AG20443 (cell line): ENCODE results near the gene NETO1.
A peak's percentile ranks its signal among the peaks of the same experiment; 100 is the strongest.

Experiments
- DNase-seq: peaks from one replicate; pipeline ENCODE4 v3.0.0; 2012; ENCODE audit warnings: low spot score, mixed read lengths

NETO1 gene, protein sequence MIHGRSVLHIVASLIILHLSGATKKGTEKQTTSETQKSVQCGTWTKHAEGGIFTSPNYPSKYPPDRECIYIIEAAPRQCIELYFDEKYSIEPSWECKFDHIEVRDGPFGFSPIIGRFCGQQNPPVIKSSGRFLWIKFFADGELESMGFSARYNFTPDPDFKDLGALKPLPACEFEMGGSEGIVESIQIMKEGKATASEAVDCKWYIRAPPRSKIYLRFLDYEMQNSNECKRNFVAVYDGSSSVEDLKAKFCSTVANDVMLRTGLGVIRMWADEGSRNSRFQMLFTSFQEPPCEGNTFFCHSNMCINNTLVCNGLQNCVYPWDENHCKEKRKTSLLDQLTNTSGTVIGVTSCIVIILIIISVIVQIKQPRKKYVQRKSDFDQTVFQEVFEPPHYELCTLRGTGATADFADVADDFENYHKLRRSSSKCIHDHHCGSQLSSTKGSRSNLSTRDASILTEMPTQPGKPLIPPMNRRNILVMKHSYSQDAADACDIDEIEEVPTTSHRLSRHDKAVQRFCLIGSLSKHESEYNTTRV

DNA sequence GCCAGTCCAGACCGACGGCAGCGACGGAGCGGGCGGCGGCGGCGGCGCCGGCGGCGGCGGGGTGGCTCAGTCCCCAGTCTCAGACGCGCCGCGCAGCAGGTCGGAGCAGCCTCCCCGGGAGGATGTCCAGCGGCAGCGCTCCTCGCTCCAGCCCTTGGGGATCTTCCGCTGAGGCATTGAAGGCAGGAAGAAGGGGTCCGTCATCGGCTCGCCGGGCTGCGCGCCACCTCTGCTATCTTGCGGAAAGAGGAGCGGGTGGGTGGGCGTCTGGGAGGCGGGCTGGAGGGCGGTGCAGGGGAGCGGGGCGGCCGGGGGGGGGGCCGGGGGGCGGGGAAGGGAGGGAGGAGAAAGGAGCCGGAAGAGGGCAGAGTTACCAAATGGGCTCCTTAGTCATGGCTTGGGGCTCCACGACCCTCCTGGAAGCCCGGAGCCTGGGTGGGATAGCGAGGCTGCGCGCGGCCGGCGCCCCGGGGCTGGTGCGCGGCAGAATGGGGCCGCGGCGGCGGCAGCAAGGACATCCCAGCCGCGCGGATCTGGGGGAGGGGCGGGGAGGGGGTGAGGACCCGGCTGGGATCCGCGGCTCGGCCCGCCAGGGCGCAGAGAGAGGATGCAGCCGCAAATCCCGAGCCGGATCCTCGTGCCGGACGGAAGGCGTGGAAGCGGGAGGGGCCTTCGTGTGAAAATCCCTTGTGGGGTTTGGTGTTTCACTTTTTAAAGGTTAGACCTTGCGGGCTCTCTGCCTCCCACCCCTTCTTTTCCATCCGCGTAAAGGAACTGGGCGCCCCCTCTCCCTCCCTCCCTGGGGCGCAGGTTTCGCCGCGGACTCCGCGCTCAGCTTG lies at the start of gene NETO1:
NETO1 (minus strand) TSS at position 242 of the 839 bp plus-strand sequence. CDS start 696 bp downstream, outside the sequence.
- DNase-seq: peak; percentile 22

DNA sequence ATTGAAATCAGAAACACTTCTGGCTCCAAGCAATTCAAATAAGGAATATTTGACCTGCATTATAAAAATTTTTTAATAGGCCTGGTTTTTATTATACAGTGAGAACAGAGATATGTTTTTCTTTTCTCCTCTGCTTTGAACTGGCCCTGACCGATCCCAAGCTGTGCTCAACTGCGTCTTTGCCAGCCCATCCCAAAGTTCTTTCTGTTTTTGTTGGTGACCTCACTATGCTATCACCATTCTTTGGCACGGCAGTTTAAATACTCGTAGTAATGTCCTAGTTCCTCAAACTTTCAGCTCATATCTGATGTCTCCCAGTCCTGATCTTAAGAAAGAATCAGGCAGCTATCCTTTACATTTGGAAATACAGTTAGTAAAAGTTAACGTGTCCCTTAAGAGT lies 42.3 kb upstream of the NETO1 start:
- no peak for DNase-seq

DNA sequence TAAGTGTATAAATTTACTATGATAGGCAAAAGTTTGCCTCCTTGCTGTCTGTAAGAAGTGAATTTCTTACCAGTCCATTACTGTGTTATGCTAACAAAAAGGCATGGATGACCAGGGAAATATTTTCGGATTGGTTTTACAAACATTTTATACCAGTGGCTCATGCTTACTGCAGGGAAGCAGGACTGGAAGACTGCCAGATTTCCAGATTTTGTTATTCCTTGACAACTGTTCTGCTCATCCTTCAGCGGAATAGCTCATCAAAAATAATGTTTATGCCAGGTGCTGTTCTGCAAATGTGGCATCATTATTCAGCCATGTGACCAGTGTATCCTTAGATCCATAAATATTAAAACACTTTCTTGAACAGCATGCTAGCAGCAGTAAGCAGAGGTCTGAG lies 40.4 kb upstream of the NETO1 start:
- DNase-seq: no peak

DNA sequence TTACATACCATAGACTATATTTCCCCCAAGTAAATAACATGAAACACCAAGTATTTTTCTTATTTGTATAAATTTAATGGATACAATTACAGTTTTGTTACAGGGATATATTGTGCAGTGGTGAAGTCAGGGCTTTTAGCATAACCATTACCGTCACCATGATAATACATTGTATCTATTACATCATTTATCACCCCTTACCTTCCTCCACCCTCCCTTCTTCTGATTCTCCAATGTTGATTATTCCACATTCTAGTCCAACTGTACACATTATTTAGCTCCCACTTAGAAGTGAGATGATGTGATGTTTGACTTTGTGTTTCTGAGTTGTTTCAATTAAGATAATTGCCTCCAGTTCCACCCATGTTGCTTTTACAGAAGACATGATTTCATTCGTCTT lies 35.2 kb upstream of the NETO1 start:
- DNase-seq: no peak

DNA sequence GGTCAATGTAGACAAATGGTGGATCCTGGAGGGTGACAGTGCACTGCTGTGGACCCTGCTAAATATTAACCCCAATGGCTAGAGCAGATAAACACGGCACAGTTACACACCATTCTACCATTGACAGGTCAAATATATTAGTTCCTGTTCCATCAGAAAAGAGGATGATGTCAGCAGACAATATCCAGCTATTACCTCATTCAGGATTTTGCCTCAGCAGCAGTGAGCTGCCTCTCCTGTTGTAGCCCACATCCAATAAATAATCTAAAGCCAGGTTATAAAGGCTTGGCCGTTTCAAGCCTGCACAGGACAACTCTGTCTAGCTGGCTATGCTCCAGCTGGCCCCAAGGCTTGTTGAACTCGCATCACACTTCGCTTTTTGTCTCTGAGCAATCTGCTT lies 31.6 kb upstream of the NETO1 start:
- DNase-seq: no peak

DNA sequence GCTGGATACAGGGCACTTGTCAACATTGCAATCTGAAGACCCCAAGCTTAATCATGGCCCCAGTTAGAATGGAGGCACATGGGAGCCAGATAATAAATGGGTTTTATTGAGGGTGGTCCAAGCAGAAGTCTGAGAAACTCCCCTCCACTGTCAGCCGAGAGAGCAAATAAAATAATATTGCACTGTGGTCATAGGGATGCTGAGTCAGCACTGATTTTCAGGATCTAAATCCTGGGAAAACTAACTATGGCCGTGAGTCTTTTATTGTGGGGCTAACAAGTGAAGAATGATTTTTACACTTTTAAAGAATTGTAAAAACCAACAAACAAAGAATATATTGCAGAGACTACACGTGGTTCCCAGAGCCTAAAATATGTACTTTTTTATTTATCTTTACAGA lies 31.1 kb upstream of the NETO1 start:
- no peak for DNase-seq

DNA sequence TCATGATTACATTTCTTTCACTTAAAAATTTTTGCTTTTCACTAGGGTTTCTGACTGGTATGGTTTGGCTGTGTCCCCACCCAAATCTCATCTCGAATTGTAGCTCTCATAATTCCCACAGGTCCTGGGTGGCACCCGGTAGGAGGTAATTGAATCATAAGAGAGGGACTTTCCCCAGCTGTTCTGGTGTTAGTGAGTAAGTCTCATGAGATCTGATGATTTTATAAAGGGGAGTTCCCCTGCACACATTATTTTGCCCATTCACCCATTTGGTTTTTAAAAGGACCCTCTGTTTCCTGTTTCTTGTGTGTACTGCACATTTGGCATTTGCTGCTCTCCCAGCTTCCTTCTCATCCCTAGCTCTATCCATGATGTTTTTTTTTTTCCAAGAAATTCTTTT lies 27.8 kb upstream of the NETO1 start:
- DNase-seq: no peak

DNA sequence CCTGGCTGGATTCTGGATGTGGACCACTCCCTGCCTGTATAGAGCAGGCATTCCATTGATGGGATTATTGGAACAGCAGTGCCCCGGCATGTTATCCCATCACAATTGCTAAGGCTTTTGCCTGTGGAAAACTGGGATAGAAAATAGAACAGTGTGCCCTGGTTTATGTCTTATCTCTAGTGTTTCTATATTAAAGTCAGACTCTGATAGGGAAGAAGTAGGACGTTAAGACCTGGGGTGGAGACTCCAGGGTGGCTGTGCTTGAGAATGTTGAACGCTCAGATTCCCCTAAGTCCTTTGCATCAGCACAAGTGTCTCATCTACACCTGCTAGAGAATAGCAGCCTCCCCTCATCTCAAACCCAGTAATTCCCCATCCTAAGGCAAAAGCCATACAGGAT lies 10.8 kb upstream of the NETO1 start:
- DNase-seq: no peak

DNA sequence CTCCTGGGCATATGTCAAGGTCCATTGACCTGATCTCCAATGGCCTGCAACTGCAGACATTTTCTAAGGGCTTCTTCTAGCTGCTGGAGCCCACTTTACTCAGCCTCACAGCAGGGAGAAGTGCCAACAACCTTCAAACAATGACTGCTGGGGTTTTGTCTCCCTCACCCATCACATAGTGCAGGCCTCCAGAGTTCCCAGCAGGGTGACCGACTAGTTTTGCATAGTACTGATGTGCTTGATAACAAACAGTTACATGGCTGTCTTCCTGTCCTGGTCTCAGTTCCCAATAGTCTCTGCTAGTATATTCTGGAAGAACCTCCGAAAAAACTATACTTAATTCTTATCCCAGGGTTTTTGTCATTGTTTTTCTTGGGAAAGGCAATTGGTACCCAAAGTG lies 10.4 kb upstream of the NETO1 start:
- DNase-seq: no peak

DNA sequence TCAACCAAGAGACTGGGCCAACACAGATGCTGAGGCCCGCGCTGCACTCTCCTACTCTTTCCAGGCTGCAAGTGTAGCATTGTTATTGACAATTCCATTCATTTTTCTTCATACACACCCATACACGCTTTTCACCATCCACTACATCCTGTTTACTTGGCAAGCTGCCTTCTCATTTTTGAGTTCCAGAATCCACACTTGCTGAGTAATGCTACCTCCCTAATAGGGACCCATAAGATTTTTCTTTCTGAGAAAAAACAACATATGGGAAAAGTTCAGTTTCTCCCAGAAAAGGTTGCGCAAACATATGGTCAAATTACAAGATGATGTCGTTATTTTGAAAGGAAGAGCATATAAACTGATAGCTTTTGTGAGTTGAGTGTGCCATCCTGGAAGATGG lies 3.3 kb upstream of the NETO1 start:
- no peak for DNase-seq

DNA sequence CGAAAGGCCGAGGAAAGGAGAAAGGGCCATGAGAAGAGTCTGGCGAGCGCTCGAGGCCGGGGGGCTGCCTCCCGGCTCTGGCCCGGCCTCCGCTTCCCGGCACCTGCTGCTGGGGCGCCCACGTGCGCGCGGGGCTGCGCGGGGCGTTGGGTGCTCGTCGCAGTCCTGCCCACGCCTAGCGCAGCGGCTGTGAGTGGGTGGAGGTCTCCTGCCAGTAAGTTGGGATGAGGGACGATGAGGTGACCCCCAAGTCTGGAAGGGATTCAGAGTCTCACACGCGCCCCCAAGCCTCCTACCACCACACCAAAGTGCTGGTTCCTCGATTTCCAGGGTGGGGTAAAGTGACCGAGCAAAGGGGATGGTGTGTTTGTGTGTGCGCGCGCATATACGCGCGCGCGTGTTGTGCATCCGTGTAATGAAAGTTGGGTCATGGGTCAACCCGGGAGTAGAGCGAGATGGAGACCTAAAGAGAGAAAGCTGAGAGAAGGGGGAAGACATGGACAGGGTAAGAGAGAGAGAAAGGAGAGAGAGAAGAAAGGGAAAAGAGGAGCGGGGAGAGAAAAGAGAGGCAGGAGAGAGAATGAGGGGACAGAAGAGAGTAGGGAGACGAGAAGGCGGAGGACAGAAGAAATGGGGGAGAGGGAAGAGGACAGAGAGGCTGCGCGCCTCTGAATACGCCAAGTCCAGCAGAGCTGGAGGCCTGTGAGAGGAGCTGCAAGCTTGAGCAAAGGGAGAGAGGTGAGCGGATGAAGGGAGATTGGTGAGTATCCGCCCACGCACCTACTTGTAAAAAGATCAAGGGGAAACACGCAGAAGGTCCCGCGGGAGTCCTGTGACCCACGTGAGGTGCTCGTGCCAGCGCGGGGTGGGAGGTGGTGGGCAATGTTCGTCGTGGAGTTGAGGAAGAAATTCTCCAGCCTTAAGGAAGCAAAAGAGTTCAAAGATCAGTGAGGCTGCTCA lies 1.7 kb upstream of the NETO1 start:
- no peak for DNase-seq

DNA sequence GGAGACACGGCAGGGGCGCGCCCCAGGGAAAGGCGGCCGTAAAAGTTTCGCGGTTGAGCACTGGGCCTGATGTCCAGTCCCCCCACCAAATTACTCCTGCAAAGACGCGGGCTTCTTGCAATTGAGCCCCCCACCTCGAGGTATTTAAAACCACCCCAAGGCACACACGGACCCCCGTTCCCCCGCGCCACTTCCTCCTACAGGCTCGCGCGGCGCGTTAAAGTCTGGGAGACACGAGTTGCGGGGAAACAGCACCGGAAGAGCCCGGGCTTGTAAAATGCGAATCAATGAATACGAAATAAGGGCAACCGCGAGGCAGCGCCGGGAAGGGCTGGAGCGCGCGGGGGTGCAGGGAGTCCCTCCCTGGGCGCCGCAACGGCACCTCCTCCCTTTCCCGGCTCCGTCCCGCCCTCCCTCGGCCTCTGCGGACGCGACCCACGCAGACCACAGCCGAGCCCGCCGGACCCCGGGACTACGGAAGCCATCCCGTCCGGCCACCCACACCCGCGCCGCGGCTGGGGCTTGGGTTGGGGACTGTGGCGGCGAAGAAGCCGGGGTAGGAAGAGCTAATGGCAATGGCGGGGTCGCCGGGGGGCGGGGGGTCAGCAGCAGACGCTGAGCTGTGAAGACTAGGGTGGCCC lies 918 bp upstream of the NETO1 start:
- DNase-seq: peak; percentile 20

DNA sequence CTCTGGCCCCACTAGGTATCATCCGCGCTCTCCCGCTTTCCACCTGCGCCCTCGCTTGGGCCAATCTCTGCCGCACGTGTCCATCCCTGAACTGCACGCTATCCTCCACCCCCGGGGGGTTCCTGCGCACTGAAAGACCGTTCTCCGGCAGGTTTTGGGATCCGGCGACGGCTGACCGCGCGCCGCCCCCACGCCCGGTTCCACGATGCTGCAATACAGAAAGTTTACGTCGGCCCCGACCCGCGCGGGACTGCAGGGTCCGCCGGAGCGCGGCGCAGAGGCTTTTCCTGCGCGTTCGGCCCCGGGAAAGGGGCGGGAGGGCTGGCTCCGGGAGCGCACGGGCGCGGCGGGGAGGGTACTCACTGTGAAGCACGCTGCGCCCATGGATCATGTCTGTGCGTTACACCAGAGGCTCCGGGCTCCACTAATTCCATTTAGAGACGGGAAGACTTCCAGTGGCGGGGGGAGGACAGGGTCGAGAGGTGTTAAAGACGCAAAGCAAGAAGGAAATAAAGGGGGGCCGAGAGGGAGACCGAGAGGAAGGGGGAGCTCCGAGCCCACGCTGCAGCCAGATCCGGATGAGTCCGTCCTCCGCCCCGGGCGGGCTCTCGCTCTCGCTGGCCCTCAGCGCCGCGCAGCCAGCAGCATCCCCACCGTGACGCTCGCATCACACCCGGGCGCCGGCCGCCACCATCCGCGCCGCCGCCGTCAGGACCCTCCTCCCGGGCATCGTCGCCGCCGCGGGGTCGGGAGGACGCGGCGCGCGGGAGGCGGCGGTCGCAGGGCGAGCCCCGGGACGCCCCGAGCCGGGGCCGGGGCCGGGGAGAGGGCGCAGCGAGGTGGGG lies 664 bp downstream of the NETO1 start:
- DNase-seq: peak; percentile 23

DNA sequence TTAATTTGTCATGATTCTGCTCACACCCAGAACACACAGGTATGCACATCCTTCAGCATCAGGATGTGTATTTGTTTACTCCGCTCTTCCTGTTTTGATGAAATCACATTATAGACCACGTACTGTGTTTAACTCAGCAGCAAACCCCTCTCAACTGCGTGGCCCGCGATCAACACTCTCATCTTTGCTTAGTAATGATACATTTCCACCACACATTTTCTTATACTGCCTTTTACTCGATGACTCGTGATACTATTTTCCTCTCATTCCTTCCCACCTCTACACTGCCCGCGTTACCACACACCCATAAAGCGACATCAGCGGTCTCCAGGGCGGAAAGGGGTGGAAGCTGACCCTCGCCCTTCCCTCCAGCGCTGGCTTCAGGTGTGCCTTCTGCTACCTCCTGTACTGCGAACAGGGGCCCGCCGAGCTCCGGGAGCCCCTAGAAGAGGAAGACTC lies 1.3 kb downstream of the NETO1 start:
- no peak for DNase-seq

DNA sequence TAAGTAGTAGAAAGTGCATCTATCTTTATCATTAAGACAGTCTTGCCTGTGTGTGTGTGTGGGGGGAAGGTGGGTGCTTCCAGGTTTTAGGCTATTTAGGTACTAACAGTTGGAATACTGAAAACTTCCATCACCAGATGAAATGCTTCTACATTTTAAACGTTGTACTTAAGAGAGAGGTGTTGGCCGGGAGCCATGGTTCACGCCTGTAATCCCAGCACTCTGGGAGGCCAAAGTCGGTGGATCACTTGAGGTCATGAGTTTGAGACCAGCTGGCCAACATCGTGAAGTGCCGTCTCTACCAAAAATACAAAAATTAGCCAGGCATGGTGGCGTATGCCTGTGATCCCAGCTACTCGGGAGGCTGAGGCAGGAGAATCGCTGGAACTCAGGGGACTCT lies 4.0 kb downstream of the NETO1 start:
- DNase-seq: no peak

DNA sequence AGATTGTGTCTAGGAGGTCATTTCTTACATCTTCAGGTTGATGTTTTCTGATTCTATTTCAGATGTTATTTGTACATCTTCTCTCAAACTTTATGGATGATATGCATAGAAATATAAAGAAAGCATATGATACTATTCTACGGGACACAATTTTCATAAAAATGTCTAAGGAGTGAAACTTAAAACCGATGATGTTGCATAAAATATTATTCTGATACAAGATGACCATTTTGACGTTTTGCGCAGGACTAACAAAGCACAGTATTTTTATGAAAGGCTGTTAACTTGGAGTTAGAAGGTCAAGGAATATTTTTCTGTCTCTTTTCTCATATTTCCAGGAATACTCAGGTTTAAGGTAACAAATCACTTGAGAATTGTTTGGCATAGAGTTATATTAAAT lies 8.7 kb downstream of the NETO1 start:
- DNase-seq: no peak

DNA sequence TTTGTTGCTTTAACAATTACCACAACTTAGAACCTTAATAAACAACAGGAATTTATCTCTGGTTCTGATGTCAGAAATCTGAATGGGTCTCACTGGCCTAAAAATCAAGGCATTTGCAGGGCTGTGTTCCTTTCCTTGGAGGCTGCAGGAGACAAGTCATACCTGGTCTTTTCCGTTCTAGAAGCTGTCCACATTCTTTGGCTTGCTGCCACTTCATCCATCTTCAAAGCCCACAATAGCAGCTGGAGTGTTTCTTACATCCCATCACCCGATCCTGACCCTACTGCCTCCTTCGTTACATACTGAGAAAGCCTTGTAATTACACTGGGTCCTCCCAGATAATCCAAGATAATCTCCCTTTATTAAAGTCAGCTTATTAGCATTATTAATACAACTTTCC lies 18.1 kb downstream of the NETO1 start:
- no peak for DNase-seq

DNA sequence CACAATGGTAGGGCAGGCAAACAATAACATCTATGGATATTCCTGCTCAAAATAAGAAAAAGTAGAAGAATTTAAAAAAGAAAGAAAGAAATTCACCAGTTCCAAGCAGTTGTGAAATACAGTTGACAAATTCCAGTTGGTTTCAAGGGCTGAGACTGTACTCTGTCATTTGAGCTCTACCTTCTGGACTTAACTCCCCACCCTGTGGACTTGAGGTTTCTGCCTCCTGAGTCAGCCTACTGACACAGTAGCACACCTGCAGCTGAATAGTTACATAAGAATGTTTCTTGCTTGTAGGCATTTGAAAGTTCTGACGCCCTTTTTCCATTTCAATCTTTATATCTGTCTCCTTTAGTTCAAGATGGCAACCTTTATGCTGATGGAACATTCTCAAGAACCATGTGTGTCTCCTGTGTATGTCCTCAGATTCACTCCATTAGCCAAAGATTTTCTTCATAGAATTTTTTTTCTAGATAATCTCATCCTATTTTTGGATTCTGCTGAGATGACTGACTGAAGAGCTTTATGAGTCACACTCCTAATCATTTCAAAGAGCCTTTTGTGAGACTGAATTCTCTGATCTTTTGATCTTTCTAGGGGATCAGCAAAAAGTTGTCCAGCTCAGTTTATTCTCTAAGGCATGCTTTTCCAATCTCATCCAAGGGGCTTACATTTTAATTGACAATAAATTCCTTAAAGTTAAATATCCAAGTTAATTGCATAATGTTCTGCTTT lies 19.1 kb downstream of the NETO1 start:
- no peak for DNase-seq

DNA sequence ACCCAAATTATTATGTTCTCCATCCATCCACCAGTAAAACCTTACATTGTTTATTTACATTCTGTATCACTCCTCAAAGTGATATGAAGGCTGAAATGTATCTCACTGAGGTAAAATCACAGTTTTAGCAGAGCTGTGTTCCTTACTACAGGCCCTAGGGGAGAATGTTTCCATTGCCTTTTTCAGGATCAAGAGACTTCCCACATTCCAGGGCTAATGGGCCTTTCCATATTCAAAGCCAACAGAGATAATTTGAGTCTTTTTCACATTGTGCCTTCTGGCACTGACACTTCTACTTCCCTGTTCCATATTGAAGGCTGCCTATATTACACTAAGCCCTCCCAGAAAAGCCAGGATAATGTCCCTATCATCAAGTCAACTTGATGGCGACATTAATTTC lies 20.0 kb downstream of the NETO1 start:
- DNase-seq: no peak
